Measurements from ENCODE around the gene ERICH4. TPM values are rescaled to one million over a fixed set of nuclear protein-coding genes. Genes with fewer than 3 reads are reported as not detected.

Gene ERICH4
- total and polyA plus RNA-seq, 2 of the 13 experiments (the other 11 are each of a cell fraction or from before 2014, with no cell fraction given): 0.40 to 0.64 TPM

DNA sequence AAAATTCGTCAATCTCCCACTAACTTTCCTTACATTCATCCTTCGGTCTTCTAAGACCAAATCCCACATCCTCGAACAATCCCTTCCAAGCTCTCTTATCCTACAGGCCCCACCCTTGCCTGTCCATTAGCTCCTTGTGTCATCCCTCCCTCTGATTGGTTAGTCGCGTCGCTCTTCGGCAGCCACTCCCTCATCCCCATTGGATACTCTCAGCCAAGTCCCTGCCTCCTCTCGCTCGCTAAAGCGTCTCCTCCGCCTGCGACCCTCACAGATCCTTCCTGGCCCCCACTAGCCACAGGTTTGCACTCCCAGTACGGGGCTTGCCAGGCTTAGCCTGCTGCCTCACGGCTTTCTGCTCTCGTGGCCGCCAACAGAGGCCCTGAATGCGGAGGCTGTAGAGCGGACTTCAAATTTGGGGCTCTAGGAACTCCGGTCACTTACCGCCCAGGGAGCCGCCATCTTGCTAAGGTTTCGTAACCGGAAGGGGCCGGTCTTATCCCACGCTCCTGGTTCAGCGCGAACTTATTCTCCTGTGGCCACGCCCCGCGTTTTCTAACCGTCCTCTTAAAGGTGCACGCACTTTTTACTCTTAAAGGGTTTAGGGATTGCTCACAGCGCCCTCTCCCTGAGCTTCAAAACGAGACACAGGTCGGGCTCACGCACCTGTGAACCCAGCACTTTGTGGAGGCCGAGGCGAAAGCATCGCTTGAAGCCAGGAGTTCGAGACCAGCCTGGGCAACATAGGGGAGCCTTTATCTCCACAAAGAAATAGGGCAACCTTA is 3.3 kb upstream of the ERICH4 start, which contains the start of gene DMAC2 (continued):
- TF ChIP-seq ZNF788 (CRISPR knock-in tag; IDR thresholded peaks at IDR 0.05; ENCODE audit: borderline replicate concordance) (peak; percentile 30; the same call in 1 of the 2 replicates), ZNF761 (CRISPR knock-in tag; conservative IDR thresholded peaks at IDR 0.05) (peak; percentile 72), ZNF33A (CRISPR knock-in tag; IDR thresholded peaks at IDR 0.05; ENCODE audit: borderline replicate concordance) (no peak; the same call in 1 of the 2 replicates), ZSCAN25 (CRISPR knock-in tag; IDR thresholded peaks at IDR 0.05) (peak; percentile 39; the same call in 1 of the 2 replicates), ZNF274 (CRISPR knock-in tag; IDR thresholded peaks at IDR 0.05) (peak; percentile 91), ZFP36L2 (CRISPR knock-in tag; IDR thresholded peaks at IDR 0.05) (no peak), HOXA5 (CRISPR knock-in tag; IDR thresholded peaks at IDR 0.05) (peak; percentile 12; the same call in 1 of the 2 replicates), MXI1 (IDR thresholded peaks at IDR 0.05; ENCODE audit: borderline replicate concordance, low read depth, low read length) (peak; percentile 28; the same call in 1 of the 3 replicates), ZNF430 (CRISPR knock-in tag; IDR thresholded peaks at IDR 0.05) (0 out of 2 replicates have a peak, but pooled peaks have one; percentile 68), CREB1 (IDR thresholded peaks at IDR 0.05) (peak; percentile 38; the same call in 1 of the 2 replicates), CREB1 (CRISPR knock-in tag; IDR thresholded peaks at IDR 0.05) (peak; percentile 88), MEF2D (CRISPR knock-in tag; IDR thresholded peaks at IDR 0.05) (peak; percentile 71; the same call in 1 of the 2 replicates), SP2 (CRISPR knock-in tag; IDR thresholded peaks at IDR 0.05) (peak; percentile 85), PAX8 (CRISPR knock-in tag; IDR thresholded peaks at IDR 0.05; ENCODE audit: borderline replicate concordance) (no peak), ZNF451 (CRISPR knock-in tag; IDR thresholded peaks at IDR 0.05) (peak; percentile 62; the same call in 1 of the 2 replicates), ZNF672 (CRISPR knock-in tag; IDR thresholded peaks at IDR 0.05) (no peak), ZFP1 (CRISPR knock-in tag; IDR thresholded peaks at IDR 0.05) (peak; percentile 53; the same call in 1 of the 2 replicates), MAZ (IDR thresholded peaks at IDR 0.05; ENCODE audit: borderline replicate concordance, low read depth, low read length) (no peak), MAZ (CRISPR knock-in tag; IDR thresholded peaks at IDR 0.05; ENCODE audit: low read depth) (peak; percentile 76), ZMYM4 (CRISPR knock-in tag; IDR thresholded peaks at IDR 0.05) (peak; percentile 84), ZNF251 (CRISPR knock-in tag; IDR thresholded peaks at IDR 0.05) (no peak), MBD4 (IDR thresholded peaks at IDR 0.05; ENCODE audit: borderline replicate concordance, low read length) (no peak)
- TF ChIP-seq, protein P1, sequence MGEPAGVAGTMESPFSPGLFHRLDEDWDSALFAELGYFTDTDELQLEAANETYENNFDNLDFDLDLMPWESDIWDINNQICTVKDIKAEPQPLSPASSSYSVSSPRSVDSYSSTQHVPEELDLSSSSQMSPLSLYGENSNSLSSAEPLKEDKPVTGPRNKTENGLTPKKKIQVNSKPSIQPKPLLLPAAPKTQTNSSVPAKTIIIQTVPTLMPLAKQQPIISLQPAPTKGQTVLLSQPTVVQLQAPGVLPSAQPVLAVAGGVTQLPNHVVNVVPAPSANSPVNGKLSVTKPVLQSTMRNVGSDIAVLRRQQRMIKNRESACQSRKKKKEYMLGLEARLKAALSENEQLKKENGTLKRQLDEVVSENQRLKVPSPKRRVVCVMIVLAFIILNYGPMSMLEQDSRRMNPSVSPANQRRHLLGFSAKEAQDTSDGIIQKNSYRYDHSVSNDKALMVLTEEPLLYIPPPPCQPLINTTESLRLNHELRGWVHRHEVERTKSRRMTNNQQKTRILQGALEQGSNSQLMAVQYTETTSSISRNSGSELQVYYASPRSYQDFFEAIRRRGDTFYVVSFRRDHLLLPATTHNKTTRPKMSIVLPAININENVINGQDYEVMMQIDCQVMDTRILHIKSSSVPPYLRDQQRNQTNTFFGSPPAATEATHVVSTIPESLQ (CRISPR knock-in tag; conservative IDR thresholded peaks at IDR 0.05): no peak
- TF ChIP-seq, protein P2, sequence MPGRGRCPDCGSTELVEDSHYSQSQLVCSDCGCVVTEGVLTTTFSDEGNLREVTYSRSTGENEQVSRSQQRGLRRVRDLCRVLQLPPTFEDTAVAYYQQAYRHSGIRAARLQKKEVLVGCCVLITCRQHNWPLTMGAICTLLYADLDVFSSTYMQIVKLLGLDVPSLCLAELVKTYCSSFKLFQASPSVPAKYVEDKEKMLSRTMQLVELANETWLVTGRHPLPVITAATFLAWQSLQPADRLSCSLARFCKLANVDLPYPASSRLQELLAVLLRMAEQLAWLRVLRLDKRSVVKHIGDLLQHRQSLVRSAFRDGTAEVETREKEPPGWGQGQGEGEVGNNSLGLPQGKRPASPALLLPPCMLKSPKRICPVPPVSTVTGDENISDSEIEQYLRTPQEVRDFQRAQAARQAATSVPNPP (CRISPR knock-in tag; IDR thresholded peaks at IDR 0.05): no peak
- TF ChIP-seq, protein P3, sequence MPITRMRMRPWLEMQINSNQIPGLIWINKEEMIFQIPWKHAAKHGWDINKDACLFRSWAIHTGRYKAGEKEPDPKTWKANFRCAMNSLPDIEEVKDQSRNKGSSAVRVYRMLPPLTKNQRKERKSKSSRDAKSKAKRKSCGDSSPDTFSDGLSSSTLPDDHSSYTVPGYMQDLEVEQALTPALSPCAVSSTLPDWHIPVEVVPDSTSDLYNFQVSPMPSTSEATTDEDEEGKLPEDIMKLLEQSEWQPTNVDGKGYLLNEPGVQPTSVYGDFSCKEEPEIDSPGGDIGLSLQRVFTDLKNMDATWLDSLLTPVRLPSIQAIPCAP (CRISPR knock-in tag; IDR thresholded peaks at IDR 0.05; ENCODE audit: low read depth): no peak
- TF ChIP-seq, protein P4, sequence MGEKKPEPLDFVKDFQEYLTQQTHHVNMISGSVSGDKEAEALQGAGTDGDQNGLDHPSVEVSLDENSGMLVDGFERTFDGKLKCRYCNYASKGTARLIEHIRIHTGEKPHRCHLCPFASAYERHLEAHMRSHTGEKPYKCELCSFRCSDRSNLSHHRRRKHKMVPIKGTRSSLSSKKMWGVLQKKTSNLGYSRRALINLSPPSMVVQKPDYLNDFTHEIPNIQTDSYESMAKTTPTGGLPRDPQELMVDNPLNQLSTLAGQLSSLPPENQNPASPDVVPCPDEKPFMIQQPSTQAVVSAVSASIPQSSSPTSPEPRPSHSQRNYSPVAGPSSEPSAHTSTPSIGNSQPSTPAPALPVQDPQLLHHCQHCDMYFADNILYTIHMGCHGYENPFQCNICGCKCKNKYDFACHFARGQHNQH (CRISPR knock-in tag; IDR thresholded peaks at IDR 0.05): 0 out of 2 replicates have a peak, but pooled peaks have one; percentile 47

All from HepG2 (cell line).